Activated T-cell treated with anti-CD3 and anti-CD28 coated beads for 24 hours (primary cell): Measurements from ENCODE around the gene TARS3.
"Not testable (repeated sequence)": the region's sequence is repeated elsewhere in the genome, so short reads cannot be mapped to it uniquely, and the experiment has no call there.

ENCODE experiments used
- DNase-seq: peaks from one replicate; pipeline ENCODE4 v3.0.0-alpha.2; 2020; ENCODE audit warnings: low read depth

TARS3 gene

DNA sequence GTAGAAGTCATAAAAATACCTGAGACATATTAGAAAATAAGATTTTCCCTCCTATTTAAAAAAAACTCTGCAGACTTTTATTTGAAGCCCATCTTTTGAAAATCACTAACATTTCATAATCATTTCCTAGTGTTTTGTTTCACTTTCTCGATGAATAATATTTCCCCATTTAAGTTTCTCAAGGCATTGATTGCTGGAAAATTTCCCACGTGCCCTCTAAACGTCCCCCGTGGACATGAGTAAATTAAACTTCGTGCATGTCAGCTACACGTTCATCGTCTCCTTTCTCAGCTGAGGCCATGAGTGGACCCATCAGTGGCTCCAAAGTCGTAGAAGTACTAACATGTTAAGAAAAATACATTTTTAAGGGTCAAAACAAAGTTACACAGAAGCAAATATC, 70.1 kb downstream of the TARS3 start:
- no peak for DNase-seq

DNA sequence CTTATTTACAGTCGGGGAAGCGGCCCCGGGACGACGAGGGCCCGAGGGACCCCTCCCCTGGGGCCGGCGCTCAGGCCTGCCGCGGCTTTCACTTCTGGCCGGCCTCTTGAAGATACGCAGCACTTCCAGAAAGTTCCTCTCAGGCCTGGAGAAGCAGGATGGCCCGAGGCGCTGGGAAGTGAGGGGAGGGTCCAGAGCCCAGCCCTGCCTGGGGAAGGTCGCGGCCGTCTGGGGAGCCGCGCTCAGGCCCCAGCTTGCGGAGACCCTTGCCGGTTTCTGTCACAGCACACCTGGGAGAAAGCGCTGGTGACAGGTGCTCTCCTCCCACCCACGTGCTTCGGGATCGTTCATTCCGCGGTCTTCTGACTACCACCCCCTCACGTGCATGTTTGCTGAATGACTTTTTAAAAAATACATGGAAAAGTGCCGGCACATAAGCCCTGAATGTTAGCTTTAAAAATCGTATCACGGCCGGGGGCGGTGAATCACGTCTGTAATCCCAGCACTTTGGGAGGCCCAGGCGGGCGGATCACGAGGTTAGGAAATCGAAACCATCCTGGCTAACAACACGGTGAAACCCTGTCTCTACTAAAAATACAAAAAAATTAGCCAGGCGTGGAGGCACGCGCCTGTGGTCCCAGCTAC, 71.4 kb downstream of the TARS3 start:
- no peak for DNase-seq

DNA sequence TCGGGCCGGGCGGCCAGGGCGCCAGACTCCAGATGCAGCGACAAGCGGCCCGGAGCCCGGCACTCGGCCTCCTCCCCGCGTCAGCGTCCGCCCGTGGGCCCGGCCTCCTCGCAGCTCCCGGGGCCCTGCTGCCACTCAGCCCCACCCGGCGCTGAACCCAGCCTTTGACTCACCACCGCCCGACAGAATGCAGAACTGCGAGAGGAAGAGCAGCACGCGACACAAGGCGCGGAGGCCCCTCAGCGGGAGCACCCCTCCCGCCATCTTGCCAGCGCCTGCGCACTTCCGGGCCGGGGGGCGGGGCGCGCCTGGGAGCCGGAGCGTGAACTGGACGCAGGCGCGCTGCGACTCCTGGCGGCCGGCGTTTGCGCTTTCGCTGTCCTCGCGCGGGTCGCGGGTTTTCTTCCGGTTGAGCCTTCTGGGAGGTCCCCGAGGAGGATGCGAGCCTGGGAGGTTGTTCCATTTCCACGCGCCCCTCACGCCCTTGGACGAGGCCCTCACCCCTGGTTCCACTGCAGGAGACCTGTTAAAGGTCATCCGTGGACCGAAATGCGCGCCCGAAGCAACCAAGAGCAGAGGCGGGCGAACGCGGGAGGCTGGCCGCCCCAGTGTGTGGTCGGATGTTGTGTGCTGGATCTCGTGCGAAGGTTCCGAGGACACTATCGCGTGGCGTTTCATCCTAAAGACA, 72.0 kb downstream of the TARS3 start, which contains the start of gene TM2D3:
Gene TM2D3 (minus strand): TSS at position 284 of the 688 bp plus-strand sequence. CDS start 20 bp downstream, at position 264.
- DNase-seq: peak; percentile 94

DNA sequence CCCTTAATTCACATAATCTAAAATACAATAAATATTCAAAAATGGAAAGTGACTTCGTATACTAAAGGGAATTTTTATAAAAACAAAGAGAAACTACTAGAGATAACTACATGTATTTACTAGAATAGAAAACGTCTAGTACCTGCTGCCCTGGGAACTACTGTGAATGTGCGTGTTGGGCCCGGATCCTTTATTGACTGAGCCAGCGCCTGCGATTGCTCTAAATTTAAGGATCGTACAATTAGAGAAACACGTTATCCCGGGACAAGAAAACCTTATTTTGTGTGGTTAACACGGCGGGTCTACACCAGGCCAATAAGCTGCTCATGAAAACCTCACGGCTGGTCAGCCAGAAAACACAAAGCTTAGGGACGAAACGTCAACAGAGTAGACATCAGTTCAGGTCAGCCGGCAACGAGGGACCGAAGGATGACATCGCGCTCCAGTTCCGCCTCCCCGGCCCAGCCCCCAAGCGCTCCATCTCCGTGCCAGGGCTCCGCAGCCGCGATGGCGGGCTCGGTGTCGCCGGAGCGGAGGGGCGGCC, 72.6 kb downstream of the TARS3 start:
- DNase-seq: no peak

DNA sequence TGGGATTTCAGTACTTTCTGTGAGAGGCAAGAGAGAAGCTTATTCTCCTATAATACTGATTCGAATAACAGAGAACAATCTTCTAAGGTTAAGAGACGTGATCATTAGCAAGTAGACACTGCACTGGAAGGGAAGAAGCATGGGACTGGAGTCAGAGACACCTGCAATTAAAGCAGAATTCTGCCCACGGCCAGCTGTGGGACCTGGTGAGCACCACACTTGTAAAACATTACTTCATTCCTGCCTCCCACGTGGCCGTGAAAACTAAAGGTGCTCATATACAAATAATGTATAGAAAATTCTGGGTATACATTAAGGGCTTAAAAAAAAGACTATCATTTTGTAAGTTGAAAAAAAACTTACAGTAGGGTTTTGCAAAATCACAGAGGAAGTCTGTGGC, 74.1 kb downstream of the TARS3 start:
- DNase-seq: no peak

DNA sequence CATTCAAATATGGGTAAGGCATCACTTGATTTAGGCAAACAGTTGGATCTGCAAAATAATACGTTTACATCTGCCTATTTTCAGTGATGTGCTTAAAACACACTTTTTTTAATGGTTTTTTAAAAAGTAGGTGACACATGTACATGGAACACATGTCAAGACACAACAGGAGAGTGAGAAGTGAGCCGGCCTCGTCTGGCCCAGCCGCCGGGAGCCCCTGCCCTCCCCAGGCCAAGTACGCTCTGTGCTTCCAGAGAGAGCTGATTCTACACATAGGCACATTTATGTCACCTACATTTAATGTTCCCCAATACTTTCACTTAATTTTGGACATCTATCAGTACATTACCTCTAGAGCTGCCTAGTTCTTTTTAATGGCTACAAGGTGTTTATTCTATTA, 75.9 kb downstream of the TARS3 start:
- DNase-seq: no peak

DNA sequence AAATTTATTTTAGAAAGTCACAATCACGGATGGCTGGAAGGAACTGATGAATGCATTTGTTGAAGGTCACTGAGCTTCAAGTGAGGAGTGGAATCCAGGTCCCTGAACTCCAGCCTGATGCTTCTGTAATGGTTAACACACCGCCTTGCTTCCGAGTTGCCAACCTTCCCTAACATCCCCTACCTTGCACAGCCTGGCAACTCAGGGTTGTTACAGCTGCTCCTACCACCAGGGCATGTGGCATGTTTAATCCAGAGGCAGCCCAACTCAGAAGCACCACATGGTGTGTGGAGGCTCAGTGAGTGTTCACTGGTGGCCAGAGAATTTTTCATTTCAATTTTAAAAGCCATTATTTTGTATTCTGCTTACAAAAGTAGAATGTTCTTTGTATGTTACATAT, 77.0 kb downstream of the TARS3 start:
- DNase-seq: no peak

DNA sequence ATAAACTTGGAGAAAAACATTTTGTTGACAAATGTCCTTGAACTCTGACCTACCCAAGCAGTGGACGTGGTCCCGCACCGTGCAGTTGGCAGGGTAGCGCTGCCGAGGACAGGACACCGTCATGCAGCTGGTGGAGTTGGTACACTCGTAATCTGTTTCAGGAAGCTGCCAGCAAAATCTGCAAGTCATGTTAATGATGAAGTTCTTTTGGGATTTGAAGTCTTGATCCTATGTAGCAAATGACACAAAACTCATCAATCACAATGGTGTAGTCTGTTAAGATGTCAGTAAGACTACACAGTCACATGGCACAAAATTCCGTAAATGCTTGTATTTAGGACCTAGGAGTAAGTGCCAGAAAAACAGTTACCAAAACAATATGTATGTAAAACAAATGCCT, 77.6 kb downstream of the TARS3 start:
- DNase-seq: no peak

DNA sequence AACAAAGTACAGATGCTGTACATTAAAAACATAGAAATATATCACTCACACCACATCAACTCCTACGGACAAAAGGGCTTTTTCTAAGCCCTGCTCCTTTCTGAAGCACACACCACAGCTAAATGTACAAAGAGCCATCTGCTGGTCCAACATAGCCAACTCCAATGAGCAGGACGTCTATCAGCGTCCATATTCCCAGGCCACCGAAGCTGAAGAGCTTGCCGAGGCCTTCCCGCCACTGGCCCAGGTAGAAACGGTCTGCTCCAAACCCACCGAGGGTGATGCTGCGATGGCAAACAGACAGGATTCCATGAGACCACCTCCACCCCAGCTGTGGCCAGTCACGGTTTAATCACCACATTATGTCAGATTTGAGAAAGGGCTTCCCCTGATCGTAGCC, 81.9 kb downstream of the TARS3 start:
- no peak for DNase-seq

DNA sequence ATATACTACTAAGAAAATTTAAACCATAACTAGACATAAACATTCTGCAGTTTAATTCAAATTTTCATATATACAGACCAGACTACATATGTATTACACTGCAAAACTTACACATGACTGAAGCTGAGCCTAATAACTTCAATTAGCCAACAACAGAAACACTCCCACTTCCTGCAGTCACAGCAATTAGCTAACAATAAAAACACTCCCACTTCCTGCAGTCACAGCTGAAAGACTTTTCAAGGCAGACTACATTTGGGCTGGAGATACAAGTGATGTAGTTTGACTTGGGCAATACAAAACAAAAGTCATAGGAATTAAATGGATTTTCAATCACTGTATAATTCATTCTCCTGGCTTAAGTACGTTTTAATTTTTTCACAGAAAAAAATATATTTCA, 82.4 kb downstream of the TARS3 start:
- no peak for DNase-seq

DNA sequence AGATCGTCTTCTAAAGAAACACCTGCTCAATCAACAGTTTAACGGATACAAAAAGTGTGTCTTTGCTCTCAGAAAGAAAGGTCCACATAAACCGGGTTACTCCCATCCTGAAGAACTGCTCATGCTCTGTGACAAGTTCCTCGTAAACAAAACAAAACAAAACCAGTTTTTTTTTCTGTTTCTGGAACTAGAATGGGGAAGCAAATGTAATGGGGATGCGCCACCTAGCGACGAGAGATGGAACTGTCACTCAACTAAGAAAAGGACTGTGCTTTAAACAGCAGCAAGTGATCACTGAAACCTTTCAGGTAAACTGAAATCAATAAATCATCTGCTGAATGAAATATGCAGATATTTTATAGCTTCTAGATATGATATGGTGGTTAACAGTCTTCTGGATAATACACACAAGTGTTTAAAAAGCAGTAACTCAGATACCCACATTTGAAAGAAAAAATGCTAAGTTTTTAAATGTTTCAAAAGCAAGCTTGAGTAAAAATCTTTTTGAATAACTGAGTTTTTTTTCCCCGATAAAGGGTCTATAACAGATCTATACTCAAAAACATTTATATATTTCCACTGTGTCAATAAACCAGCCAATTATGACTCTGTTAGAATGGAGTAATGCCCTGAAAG, 83.0 kb downstream of the TARS3 start:
- peak; percentile 62 for DNase-seq

DNA sequence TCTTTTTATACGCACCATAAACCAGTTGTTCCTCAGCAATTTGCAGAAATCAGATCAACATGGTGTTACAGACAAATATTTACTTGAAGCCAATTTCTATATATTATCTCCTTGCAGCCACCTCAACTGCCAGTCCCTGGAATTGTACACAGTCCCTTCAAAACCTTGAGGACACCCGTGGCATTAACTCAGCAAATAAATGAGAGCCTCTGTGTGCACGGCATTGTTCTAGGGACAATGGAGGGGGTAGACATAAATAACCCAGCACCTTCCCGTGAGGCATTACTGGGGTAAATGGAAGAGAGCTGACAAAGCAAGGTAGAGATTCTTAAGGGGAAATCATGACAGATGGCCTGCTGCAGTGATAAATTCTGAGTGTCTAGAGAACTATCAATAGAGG, 84.6 kb downstream of the TARS3 start:
- DNase-seq: no peak

DNA sequence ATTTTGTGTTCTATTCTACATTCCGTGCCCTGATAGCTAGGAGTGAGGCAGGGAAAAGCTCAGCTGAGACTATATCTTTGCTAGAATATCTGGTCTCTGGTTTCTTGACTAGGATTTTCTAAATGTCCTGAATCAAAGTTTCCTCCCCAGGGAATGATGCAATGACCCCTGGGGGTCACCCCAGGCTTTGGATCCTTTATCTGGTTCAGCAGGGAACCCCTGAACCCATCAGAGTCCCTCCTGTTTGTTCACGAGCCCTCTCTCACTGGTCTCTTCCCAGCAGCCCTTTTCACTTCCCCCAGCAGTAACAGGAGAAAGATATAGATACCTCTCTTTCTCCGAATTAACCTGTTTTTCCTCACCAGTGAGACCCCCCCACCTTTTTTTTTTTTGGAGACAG, 86.4 kb downstream of the TARS3 start:
- no peak for DNase-seq

DNA sequence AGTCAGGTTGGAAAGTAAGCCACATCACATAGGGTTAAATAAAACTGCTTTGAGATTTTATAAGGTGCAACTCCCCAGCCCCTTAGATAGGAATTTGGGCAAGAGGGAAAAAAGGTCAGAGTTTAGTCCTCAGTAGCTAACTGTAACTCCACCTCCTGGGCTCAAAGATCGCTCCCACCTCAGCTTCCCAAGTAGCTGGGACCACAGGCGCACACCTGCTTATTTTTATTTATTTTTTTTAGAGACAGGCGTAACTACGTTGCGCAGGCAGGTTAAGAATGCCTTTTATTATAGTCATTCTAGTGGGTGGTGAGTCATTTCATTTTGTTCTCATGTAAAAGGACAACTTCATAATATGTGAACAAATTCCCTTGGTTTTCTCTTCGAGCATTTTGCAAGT, 86.8 kb downstream of the TARS3 start:
- no peak for DNase-seq

DNA sequence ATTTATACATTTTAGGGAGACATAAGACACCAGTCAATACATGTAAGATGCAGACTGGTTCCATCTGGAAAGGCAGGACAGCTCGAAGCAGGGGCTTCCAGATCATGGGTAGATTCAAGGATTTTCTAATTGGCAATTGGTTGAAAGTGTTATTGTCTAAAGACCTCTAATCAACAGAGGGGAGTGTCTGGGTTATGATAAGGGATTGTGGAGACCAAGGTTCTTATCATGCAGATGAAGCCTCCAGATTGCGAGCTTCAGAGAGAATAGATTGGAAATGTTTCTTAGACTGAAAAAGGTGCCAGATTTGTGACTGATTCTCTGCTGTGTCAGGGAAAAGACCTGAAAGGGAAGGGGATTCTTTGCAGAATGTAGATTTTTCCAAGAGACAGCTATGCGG, 87.2 kb downstream of the TARS3 start:
- DNase-seq: no peak

DNA sequence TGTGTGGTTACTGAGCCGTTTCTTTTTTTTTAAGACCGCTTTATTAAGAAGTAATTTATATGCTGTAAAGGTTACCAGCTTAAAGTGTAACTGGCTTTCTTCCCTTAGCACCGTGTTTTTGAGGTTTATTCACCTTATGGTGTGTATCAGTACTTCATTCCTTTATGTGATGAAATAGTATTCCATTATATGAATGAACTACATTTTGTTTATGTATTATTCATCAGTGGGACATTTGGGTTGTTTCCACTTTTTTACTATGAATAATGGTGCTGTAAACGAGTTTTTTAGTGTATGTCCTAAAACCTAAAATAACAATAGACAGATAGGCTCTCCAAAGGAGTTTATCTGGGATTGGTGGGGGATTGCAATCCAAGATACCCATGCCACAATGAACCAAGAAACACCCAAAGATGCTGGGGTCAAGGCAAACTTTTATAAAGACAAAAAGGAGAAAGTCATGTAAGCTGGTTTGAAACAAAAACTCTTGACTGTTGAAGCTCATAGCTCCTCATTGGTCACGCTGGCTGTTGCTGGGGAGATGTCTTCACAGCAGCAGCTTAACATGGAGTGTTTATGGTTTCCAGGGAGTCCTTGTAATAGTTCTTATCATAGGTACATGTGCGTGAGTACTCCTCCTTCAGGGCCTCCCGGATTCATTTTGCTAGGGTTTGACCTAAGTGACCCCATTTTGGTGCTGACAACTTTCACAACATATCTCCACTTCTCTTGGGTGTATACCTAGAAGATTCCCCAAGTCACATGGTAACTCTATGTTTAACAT, 88.1 kb downstream of the TARS3 start:
- DNase-seq: no peak

DNA sequence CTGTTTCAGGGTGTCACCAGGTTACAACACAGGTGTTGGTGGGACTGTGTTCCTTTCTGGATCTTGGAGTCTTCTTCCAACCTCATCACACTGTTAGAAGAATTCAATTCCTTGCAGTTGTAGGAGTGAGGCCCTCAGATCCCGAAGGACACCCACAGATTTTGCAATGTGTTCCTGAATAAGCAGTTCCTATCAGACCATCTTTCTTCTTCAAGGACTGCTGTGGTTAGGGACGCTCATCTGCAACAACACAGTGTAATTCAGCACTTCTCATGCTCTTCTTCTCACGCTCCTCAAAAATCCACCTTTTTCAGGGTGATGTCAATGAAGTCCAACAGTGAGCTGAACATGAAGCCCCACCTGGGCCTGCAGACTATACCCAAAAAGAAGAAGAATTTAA, 90.9 kb downstream of the TARS3 start:
- no peak for DNase-seq

DNA sequence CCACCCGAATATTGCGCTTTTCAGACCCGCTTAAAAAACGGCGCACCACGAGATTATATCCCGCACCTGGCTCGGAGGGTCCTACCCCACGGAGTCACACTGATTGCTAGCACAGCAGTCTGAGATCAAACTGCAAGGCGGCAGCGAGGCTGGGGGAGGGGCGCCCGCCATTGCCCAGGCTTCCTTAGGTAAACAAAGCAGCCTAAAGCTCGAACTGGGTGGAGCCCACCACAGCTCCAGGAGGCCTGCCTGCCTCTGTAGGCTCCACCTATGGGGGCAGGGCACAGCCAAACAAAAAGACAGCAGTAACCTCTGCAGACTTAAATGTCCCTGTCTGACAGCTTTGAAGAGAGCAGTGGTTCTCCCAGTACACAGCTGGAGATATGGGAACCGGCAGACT, 97.5 kb downstream of the TARS3 start:
- not testable (repeated sequence) for DNase-seq

DNA sequence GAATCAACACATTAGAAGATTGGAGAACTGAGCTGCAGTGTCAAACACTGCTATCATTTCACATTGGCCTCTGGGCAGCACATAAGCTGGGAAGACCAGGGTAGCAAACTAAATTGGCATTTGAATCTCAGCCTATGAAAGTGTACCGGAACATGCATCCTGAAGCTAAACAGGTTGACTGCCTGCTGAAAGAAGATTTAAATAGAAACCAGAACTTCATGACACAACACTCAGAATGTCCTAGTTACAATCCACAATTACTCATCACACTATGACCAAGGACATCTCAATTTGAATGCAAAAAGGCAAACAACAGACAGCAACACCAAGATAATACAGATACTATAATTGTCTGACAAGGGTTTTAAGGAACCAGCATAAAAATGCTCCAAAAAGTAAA, 98.3 kb downstream of the TARS3 start:
- no peak for DNase-seq

DNA sequence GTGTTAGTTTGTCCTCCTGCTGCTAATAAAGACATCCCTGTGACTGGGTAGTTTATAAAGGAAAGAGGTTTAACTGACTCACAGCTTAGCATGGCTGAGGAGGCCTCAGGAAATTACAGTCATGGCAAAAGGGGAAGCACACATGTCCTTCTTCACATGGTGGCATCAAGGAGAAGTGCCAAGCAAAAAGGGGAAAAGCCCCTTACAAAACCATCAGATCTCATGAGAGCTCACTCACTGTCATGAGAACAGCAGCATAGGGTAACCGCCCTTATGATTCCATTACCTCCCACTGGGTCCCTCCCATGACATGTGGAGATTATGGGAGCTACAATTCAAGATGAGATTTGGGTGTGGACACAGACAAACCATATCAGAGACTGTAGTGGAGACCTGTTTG, 99.1 kb downstream of the TARS3 start:
- DNase-seq: no peak

DNA sequence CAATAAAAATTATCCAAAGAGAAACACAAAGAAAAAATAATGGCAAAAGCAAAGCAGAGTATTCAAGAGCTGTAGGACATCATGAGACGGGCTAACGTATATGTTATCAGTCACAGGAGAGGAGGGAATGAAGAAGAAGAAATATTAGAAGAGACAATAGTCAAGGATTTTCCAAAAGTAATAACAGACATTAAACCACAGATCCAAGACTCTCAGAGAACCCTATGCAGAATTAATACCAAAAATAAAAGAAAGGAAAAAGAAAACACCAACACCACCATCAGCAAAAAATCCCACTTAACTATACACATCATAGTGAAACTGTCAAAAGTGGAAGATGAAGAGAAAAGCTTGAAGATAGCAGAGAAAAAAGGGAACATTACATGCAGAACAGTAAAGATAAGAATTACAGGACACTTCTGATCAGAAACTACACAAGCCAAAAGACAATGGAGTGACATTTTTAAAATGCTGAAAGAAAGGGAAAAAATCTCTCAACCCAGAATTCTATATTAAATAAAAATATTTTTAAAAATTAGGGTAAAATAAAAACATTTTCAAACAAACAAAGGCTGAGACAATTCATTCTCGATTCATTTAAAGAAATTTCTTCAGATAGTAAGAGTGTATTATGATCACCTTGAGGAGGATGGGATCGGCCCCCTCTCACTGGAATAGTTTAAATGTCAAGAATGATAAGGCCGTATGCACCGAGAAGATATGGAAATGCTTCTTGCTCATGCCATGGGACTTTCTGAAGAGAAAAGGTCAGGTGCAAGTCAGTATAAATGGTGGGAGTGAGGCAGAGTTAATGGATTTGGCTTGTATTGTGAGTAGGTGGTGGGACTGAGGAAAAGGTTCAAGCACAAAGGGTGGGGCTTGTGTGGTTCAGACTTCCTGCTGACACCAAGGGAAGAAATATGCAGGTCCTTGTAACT, 100.6 kb downstream of the TARS3 start:
- DNase-seq: no peak
